GM18502 (cell line): ENCODE results near the gene TRAFD1.

Experiments
- ATAC-seq: cut with Tn5 transposase; IDR thresholded peaks from one replicate; pipeline ENCODE4 v1.9.1; 2021; ENCODE audit warnings: mild to moderate bottlenecking; ENCODE audit not compliant: unreplicated experiment, poor library complexity

TRAFD1 gene

GRCh38 chr12:112194601-112195247, 69.4 kb downstream of the TRAFD1 start:
- no peak for ATAC-seq

- ATAC-seq, result no peak
These were observed 71.0 kb downstream of the TRAFD1 start for GRCh38 chr12:112196196-112196875.

GRCh38 chr12:112198120-112198733, 72.9 kb downstream of the TRAFD1 start:
- ATAC-seq, result no peak

- ATAC-seq, result no peak
These were observed 73.8 kb downstream of the TRAFD1 start for GRCh38 chr12:112199136-112199535.
